ENCODE data around the gene TRIP4. TPM values are rescaled to one million over a fixed set of nuclear protein-coding genes. Genes with fewer than 3 reads are reported as not detected.

TRIP4 gene
- total and polyA plus RNA-seq, 2 of the 8 experiments (the other 6 are each of a cell fraction or from before 2014, with no cell fraction given): 6.2 to 18.9 TPM

DNA sequence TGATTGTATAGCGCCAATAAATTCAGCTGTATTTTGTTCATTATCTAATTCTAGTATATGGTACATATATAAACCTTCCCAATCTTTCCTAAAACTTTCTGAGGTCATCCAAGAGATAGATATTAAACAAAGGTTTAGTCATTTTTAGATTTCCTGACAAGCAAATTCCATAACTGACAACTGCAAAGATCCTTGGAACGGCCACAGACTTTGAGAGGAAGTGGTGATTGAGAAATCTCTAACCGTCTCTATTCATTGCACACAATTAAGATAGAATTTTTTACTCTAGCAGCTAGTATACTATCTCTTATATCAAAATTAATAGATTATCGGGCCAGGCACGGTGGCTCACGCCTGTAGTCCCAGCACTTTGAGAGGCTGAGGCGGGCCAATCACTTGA lies 36.4 kb upstream of the TRIP4 start (continued):
- TF ChIP-seq, protein P1, sequence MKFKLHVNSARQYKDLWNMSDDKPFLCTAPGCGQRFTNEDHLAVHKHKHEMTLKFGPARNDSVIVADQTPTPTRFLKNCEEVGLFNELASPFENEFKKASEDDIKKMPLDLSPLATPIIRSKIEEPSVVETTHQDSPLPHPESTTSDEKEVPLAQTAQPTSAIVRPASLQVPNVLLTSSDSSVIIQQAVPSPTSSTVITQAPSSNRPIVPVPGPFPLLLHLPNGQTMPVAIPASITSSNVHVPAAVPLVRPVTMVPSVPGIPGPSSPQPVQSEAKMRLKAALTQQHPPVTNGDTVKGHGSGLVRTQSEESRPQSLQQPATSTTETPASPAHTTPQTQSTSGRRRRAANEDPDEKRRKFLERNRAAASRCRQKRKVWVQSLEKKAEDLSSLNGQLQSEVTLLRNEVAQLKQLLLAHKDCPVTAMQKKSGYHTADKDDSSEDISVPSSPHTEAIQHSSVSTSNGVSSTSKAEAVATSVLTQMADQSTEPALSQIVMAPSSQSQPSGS (IDR thresholded peaks at IDR 0.05; ENCODE audit: low read length): no peak
- TF ChIP-seq CREB1 (IDR thresholded peaks at IDR 0.05): no peak
